NK-92 (cell line): ENCODE data around the gene OPRD1.
"Not testable (repeated sequence)": the region's sequence is repeated elsewhere in the genome, so short reads cannot be mapped to it uniquely, and the experiment has no call there.

ENCODE experiments used
- DNase-seq: peaks from one replicate; lab custom pipeline; 2025; ENCODE audit not compliant: unreplicated experiment; lab: John Stamatoyannopoulos, UW

The OPRD1 gene

DNA sequence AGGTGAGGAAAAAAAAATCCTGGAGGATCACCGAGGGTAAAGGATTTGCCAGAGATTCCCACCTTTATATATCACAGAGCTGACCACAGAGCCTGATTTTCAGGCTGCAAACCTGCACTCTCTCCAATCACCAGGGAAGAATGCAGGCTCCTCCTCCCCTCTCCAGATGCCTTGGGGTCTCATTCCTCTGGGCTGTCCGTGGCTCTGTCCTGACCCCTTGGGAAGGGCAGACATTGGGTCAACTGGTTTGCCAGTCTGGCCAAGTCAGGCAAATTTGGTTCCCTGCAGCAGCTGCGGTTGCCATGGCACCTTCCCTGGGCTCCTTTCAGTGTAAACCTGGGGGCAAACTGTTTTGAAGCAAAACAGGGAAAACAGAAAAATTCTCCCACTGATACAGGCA lies 11.6 kb upstream of the OPRD1 start:
- no peak for DNase-seq

- no peak for DNase-seq
Observed at GRCh38 chr1:28801461-28801860, 10.5 kb upstream of the OPRD1 start.

GRCh38 chr1:28803051-28803450 lies 8.9 kb upstream of the OPRD1 start:
- no peak for DNase-seq

DNA sequence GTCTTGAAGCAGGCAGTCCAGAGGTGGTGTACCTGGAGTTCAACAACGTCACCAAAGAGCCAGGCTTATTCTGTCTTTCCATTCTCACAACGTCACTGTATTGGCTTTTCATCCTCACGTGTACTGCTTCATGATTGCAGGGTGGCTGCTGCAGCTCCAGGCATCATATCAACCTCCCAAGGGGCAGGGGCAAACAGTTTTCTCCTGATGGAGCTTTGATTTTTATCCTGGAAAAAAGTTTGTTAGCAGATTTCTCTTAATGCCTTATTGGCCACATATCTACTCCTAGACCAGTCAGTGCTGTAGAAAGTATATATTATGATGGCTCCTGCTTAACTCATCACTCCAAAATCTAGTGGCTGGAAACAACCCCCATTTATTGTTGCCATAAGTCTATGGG lies 8.3 kb upstream of the OPRD1 start:
- DNase-seq, result no peak

GRCh38 chr1:28804071-28804470 lies 7.9 kb upstream of the OPRD1 start:
- no peak for DNase-seq

DNA sequence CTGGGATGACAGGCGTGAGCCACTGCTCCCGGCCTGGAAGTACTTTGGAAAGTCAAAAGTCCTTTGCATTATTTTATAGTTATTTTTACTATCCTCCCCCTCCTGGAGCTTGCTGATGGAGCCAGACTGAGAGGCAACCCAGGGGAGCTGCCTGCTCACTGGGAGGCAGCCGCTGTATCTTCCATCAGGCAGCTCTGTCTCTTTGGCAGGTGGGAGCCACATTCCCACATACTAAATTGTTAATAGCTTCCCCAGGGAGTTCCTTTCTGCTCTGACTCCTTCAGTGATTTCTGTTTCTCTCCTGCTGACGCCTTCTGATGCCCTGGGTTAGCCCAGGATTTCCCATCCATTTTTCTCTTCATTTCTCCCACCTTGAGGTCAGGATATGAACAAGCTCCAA lies 4.9 kb upstream of the OPRD1 start:
- DNase-seq, result no peak

- no peak for DNase-seq
Observed at GRCh38 chr1:28807986-28808385, 4.0 kb upstream of the OPRD1 start.

DNA sequence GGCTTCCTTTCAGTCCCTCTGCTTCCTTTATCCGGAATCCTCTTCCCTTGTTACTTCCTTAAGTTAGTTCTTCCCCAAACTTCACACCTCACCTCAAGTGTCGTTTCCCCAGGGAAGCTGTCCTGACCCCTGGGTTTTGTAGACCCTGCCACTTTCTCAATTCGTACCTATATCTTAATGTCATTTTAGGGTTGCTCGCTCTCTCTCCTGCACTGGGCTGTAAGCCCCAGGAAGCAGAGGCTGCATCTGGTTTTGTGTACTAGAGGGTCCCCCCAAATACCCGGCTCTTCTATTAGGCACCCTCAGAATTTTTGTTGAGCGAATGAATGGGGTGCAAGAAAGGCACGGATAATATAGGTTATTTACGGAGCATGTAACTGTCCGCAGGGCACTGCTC lies 603 bp upstream of the OPRD1 start:
- DNase-seq, result no peak

GRCh38 chr1:28812669-28813468 lies 899 bp downstream of the OPRD1 start:
- no peak for DNase-seq

- no peak for DNase-seq
Observed at GRCh38 chr1:28813931-28814465, 2.0 kb downstream of the OPRD1 start.

GRCh38 chr1:28815533-28816185 lies 3.7 kb downstream of the OPRD1 start:
- DNase-seq, result no peak

DNA sequence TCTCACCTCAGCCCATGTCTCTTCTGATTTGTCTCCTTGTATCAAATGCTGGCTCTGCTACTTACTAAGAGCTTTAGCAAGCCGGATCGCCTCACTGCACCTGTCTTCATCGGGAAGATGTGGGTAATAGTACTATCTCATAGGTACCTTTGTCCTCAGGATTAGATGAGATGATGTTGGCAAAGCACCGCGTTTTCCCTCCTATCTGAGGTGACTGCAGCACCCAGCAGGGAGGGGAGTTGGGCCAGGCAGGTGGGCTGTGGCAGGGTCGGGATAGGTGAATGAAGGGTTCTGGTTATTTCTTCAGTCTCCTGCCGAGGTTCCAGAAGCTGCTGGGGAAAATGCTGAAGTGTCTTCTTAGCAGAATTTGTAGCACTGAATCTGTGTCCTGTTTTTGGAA lies 5.2 kb downstream of the OPRD1 start:
- no peak for DNase-seq

DNA sequence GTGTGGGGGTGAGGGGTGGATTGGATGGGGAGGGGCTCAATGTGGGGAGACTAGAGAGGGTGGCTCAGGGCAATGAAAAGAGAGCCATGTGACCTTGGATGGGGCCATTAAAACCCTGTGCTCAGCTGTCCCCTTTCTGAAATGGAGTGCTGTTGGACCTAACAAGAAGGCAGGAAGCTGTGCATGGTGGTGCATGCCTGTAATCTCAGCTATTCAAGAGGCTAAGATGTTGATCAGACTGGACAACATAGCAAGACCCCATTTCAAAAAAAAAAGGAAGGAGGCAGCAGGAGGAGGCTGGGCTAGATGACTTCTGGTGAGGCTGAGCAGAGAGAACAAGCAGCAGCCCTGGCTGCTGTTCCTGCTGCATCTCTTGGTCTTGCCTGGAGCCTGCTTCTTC lies 7.0 kb downstream of the OPRD1 start:
- no peak for DNase-seq

- no peak for DNase-seq
Observed at GRCh38 chr1:28822799-28823198, 10.8 kb downstream of the OPRD1 start.

DNA sequence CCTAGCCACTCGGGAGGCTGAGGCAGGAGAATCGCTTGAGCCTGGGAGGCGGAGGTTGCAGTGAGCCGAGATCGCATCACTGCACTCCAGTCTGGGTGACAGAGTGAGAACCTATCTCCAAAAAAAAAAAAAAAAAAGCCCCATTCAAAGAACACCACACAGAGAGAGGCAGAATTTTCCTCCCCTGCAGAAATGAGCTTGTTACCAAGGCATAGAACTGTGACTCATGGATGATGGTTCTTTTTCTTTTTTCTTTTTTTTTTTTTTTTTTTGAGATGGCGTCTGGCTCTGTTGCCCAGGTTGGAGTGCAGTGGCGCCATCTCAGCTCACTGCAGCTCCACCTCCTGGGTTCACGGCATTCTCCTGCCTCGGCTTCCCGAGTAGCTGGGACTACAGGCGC lies 12.1 kb downstream of the OPRD1 start:
- not testable (repeated sequence) for DNase-seq

GRCh38 chr1:28828227-28828858 lies 16.4 kb downstream of the OPRD1 start:
- not testable (repeated sequence) for DNase-seq

- no peak for DNase-seq
Observed at GRCh38 chr1:28830814-28831213, 18.8 kb downstream of the OPRD1 start.

DNA sequence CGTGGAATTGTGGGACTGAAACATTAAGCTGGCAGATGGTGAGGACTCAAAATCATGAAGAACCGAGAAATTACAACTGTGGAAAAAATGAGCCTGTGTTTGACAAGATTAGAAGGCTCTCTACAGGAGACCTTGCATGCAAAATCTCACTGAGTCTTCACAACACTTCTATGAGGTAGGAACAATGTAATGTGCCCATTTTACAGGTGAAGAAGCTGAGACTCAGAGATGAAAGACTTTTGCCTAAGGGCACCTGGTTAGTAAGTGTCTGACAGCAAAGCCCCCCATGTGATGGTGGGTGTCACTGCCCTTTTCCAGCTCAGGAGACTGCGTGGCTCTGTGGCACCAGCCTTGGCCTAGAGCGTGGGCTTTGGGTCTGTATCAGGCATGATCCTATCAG lies 21.0 kb downstream of the OPRD1 start:
- no peak for DNase-seq

DNA sequence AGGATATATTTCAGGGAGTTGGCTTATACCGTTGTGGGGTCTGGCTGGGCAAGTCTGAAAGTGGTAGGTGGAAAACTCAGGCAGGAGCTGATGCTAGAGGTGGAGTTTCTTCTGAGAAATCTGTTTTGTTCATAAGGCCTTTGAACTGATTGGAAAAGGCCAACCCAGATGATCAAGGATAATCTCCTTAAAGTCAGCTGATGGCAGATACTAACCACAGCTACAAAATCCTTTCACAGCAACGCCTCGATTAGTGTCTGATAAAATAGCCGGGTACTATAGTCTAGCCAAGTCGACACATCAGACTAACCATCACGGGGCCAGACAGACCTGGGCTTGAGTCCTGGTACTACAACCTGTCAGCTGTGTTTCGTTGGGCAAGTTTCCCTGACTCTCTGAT lies 21.4 kb downstream of the OPRD1 start:
- DNase-seq, result no peak

DNA sequence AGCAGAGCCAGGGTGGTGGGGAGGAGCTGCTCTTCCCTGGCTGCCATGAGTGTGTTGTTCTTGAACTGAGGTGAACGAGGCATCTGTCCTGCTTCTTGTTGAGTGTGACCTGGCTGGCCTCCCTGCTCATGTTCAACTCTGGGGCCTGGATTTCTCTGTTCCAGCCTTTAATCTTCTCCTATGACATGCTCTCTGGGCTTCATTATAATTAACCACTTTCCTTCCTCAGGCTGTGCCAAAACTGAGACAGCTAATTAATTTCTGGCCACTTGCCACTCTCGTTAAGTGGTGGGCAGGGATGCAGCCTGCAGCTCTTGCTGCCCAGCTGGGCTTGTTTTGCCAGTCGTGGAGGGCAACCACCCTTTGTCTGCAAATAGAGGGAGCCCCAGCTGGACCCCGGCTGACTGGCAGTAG lies 23.3 kb downstream of the OPRD1 start:
- DNase-seq, result no peak

GRCh38 chr1:28836421-28836956 lies 24.5 kb downstream of the OPRD1 start:
- no peak for DNase-seq
